ENCODE measurements around the gene BAZ1A.
"Not testable (repeated sequence)": the region's sequence is repeated elsewhere in the genome, so short reads cannot be mapped to it uniquely, and the experiment has no call there.

Gene BAZ1A

DNA sequence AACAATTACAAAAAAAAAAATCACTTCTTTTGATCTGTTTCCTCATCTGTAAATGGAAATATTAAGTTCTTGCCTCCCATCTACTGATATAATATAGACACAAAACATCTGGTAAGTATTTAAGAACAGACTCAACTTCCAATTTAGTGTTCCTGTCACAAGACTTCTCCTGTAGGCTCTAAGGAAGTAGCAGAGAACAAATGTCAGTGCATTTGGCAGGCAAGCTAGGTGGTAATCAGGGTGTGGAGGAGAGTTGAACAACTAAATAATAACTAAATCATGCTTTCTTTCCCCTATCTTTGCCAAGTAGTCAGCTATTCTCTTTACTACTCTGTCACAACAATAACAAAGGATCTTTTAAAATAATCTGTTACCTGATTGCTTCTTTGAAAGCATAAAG is 22.1 kb downstream of the BAZ1A start:
- no peak for DNase-seq (ENCODE audit: low read depth in 2 of 2)

DNA sequence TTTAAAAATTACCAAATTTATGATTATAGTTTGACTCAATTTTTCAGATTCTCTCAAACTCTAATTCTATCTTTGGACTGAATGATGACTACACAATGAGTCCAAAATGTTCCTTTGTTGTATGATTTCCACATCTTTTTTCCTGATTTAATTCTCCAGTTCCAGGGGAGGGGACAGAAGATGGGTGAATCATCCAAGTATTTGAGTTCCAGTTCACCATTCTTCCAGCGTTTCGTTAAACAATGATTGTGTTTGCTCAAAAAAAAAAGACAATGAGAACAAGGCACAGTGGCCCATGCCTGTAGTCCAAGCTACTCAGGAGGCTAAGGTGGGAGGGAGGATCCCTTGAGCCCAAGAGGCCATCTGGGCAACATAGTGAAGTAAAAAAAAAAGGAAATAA is 23.8 kb downstream of the BAZ1A start:
- no peak for DNase-seq (ENCODE audit: low read depth in 2 of 2)

DNA sequence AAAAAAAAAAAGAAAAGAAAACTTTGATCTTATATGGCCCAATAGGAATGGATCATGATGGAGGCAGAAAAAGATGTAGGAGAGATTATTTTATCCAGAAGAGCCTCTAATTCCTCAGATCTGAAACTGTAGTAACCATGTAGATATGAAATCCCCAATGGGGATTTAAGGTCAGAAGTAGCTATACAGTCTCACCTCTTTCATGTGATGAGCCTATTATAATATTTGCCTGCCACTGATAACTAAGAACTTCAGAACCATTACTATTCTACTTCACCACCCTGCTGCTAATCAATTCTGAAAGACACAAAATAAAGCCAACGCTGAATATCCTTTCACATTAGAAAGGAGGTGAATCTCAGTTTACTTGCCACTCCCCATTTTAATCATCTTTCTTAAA is 29.3 kb downstream of the BAZ1A start:
- DNase-seq (ENCODE audit: low read depth in 2 of 2), result no peak

DNA sequence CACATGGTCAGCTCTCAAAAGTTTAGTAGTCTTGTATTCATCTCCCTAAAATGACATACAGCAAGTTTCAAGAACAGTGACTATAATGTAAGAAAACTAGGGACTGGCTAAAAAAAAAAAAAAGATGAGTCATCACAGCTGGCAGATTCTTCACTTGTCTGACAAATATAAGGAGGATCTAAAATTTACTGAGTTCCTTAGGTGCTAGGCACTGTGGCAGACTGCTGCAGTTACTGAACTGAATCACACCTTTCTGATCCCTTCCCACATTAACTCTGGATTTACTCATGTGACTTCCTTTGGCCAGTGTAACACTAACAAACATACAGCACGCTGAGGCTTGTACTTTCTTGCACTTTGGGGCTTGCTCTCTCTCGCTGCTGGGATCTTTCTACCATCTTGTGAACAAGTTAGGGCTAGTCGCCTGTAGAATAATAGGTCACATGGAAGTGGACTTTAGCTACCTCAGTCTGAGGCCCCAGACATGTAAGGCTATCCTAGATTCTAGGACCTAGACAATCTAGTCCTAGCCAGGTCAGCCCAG is 32.1 kb downstream of the BAZ1A start:
- no peak for DNase-seq (ENCODE audit: low read depth in 2 of 2)

DNA sequence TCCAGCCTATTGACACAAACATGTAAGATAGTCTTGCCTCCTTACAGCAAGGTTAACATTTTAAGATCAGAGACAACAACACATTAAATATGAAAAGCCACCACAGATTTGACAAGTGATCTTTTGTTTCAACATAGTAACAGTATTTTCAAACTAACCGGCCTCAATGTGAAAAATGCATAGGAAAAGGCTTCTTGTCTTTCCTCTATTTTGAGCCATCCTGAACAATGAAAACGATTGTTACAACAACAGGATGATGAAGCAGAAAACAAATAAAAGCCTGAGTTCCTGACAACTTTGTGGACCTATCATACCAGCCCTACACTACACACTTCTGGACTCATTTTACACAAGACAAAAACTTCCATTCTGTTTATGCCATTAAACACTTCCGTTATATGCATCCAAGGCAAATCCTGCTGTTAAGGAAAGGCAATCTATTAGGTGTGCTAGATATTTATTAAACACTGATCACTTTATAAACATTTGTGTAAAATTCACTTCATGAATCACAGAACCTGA is 37.3 kb downstream of the BAZ1A start:
- no peak for DNase-seq (ENCODE audit: low read depth in 2 of 2)

DNA sequence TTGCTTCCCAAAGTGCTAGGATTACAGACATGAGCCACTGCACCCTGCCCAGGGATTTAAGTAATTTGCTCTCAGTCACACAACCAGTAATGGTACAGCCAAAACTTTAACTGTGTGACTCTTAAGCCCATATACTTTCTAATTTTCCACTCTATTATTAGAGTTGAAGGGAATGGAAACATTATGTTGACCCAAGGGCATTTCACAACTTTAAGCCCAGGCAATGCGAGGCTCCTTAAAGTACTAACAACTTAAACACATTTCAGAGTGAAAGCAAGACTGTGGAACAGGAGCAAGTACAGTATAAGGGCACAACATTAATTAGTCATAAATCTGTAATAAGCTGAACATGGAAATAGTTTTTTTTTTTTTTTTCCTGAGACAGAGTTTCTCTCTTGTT is 39.8 kb downstream of the BAZ1A start:
- no peak for DNase-seq (ENCODE audit: low read depth in 2 of 2)

DNA sequence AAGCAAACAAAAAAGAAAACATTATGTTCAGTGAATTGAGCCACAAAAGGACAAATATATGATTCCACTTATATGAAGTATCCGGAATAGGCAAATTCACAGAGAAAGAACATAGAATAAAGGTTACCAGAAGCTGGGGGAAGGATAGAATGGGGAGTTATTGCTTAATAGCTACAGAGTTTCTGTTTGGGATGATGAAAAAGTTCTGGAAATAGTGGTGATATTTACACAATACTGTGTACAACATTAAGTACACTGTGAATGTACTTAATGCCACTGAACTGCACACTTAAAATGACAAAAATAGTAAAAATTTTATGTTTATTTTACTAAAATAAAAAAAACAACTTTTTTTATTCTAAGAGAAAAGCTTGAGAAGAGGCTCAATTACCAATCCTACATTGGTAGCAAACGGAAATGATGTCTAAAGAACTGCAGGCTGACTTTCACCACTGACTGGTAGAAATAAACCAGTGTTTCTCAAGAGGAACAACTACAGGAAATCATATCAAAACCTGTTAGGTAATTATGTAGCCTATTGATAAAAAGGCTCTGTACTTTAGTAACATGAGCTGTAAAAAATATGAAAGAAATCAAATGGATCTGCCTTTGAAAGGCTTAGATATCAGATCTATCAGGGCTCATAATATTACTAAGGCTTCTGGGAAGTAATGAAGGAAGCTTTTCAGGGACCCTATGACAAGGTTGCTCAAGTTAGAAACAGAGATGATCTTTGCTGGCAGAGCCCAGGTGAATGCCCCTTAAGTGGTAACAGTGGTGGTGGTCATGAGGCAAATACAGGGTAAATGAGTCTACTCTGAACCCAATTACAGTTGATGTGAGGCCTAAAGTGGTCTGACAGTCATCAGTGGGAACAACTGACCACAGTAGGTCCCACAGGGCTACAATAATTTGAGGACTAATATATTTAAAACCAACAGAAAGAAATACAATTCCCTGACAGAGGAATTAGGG is 41.3 kb downstream of the BAZ1A start:
- no peak for DNase-seq (ENCODE audit: low read depth in 2 of 2)

DNA sequence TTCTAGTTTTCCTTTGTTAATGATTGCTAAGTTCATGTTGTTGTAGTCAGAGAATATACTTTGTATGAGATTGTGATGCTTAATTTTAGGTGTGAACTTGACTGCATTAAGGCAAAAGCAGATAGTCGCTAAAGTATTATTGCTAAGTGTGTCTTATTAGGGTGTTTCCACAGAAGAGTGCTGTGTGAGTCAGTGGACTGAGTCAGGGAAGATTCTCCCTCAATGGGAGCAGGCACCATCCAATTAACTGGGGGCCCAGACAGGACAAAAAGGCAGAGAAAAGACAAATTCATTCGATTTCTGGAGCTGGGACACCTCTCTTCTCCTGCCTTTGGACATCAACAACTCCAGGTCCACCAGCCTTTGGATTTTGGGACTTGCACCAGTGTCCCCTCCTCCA is 48.5 kb downstream of the BAZ1A start:
- DNase-seq (ENCODE audit: low read depth in 2 of 2), result no peak

DNA sequence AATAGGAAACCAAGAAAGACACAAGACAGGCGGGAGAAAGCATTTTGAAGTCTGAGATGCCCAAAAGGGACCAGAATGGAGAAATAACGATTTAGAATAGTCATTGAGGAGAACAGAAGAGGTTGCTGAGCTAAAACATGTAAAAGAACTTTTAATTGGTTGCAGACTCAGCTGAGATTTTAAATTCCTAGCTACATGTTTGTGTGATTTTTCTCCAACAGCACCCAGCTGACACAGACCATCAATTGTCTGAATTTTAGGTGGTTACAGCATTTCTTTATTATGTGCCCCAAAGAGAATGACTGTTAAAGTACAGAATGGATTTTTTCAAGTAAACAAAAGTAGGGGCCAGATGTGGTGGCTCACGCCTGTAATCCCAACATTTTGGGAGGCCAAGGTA is 50.3 kb downstream of the BAZ1A start:
- no peak for DNase-seq (ENCODE audit: low read depth in 2 of 2)

DNA sequence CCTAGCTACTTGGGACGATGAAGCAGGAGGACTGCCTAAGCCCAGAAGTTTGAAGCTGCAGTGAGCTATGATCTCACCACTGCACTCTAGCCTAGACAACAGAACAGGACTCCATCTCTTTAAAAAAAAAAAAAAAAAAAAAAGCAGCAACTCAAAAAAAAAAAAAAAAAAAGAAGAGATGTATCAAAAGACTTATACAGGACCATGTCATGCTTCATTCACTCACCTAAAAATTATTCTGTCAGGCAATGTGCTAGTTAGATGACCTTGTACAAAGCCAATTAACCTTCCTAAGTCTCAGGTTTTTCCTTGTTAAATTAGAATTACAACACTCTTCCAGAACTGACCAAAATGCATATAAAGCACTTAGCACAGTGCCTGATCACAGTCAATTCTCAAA is 50.9 kb downstream of the BAZ1A start:
- no peak for DNase-seq (ENCODE audit: low read depth in 2 of 2)

DNA sequence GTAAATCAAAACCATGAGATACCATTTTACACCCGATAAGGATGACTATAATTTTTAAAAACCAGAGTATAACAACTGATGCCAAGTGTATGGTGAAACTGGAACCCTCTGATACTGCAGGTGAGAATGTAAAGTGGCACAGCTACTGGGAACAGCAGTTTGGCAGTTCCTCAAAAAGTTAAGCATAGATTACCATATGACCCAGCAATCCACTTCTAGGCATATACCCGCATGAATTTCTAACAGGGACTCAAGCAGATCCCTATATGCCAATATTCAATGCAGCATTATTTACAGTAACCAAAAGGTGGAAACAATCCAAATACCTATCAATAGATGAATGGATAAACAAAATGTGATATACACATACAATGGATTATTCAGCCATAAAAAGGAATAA is 57.4 kb downstream of the BAZ1A start:
- DNase-seq (ENCODE audit: low read depth in 2 of 2), result no peak

DNA sequence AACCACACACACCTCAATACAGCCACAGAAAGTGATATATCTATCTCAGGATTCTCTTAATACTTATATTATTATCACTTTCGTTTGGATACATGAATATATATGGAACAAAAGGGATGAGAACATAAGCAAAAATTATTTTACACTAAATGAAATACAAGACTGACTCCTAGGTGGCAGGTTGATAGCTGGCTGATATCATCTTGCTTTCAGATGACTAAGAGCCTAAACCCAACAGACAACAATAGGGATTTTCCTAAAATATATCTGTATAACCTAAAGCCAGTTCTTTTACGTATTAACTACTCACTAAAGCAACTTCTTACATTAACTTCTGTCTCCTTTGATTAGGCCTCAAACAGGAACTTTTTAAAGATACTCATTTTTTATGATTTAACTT is 65.1 kb downstream of the BAZ1A start:
- no peak for DNase-seq (ENCODE audit: low read depth in 2 of 2)

DNA sequence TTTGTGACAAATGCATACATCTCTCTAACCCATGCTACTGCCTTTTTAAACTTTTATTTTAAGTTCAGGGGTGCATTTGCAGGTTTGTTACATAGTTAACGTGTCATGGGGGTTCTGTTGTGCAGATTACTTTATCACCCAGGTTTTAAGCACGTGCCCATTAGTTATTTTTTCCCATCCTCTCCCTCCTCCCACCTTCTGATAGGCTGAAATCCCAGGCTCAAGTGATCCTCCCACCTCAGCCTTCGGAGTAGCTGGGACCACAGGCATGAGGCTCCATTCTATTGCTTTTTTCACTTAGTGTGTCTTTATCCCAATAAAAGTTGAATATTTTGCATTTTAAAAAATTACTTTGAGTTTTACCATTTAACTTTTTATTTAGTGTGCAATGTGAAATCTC is 68.9 kb downstream of the BAZ1A start:
- no peak for DNase-seq (ENCODE audit: low read depth in 2 of 2)

DNA sequence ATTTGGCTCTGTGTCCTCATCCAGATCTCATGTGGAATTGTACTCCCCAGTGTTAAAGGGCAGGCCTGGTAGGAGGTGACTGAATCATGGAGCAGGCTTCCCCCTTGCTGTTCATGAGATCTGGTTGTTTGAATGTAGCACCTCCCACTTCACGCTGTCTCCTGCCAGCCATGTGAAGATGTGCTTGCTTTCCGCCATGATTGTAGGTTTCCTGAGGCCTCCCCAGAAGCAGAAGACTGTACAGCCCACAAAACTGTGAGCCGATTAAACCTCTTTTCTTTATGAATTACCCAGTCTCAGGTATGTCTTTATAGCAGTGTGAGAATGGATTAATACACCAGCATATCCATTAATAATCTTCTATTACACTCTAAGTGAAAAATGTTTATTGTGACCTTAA is 70.2 kb downstream of the BAZ1A start:
- DNase-seq (ENCODE audit: low read depth in 2 of 2), result no peak

DNA sequence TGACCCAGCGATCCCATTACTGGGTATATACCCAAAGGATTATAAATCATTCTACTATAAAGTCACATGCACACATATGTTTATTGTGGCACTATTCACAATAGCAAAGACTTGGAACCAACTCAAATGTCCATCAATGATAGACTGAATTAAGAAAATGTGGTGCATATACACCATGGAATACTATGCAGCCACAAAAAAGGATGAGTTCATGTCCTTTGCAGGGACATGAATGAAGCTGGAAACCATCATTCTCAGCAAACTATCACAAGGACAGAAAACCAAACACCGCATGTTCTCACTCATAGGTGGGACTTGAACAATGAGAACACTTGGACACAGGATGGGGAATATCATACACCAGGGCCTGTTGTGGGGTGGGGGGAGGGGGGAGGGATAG is 76.3 kb downstream of the BAZ1A start:
- DNase-seq (ENCODE audit: low read depth in 2 of 2), result not testable (repeated sequence)

DNA sequence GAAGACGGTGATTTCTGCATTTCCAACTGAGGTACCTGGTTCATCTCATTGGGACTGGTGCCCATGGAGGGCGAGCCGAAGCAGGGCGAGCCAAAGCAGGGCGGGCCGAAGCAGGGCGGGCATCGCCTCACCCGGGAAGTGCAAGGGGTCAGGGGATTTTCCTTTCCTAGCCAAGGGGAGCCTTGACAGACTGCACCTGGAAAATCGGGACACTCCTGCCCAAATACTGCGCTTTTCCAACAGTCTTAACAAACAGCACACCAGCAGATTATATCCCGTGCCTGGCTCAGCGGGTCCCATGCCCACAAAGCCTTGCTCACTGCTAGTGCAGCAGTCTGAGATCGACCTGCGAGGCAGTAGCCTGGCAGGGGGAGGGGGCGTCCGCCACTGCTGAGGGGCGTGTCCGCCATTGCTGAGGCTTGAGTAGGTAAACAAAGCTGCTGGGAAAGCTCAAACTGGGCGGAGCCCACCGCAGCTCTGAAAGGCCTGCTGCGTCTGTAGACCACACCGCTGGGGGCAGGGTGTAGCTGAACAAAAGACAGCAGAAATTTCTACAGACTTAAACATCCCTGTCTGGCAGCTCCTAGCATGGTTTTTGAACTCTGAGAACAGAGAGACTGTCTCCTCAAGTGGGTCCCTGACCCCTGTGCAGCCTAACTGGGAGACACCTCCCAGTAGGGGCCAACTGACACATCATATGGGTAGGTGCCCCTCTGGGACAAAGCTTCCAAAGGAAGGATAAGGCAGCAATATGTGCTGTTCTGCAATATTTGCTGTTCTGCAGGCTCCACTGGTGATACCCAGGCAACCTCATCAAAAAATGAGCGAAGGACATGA is 77.2 kb downstream of the BAZ1A start:
- DNase-seq (ENCODE audit: low read depth in 2 of 2), result no peak

DNA sequence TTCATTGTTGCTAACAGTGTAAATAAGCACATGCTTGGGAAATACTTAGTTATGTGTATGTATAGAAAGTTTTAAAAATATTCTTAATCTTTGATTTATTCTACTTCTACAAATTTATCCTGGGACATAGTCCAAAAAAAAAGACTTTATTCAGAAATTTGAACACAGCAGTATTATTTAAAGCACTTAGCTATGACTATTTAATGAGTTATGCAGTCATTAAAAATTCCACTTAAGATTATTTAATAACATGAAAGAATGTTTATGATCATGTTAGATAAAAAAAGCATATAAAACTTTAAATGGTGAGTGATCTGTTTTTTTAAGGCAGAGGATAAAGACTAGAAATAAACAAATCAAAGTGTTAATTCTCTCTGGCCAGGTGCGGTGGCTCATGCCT is 78.3 kb downstream of the BAZ1A start:
- no peak for DNase-seq (ENCODE audit: low read depth in 2 of 2)

DNA sequence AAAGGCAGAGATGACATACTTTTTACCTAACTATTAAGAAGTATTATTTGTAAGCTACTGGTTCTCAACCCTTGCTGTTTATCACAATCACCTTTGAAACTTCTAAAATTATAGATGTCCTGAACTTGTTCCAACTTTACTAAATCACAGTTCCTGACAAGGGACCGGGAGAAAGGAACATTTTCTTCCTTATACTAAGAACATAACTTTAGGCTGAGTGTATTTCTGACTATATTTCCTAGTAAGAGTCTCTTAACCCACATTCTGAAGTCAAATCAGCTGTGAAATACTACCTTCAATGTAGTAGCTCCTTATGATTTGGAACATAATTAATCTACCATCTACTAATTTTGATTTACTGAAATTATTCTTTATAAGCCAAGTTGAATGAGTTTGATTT is 80.2 kb downstream of the BAZ1A start:
- DNase-seq (ENCODE audit: low read depth in 2 of 2), result no peak

DNA sequence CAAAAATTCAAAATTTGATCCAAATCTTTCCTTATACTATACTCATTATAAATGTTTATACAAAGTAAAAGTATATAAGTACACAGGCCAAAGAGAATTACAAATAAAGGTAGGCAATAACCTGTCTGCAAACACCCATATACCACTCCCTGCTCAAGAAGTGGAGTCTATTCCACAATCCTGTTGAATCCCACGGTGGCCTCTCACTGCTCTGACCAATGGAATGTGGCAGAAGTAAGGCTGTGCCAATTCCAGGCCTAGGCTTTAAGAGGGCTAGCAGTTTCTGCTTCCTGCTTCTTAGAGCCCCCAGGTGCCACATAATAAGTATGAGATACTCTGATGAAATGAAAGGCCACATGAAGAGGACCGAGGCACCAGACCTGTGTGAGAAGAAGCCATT is 80.9 kb downstream of the BAZ1A start:
- no peak for DNase-seq (ENCODE audit: low read depth in 2 of 2)

DNA sequence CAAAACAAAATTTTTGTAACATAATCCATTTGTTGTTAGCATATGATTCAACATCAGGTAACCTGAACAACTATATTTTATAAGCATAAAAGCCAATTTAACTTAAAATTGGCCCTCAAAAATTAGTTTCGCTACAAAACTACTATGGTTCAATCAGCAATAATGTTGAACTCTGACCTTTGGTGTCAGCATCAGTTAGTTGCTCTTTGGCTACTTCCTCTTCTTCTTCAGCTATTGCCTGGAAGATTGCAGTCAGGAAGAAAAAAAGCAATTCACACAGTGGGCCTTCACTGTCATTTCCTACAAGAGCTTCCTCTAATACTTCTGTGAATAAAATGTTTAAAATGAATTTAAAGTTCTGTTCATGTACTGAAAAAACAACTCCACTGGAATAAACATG is 82.6 kb downstream of the BAZ1A start:
- no peak for DNase-seq (ENCODE audit: low read depth in 2 of 2)

DNA sequence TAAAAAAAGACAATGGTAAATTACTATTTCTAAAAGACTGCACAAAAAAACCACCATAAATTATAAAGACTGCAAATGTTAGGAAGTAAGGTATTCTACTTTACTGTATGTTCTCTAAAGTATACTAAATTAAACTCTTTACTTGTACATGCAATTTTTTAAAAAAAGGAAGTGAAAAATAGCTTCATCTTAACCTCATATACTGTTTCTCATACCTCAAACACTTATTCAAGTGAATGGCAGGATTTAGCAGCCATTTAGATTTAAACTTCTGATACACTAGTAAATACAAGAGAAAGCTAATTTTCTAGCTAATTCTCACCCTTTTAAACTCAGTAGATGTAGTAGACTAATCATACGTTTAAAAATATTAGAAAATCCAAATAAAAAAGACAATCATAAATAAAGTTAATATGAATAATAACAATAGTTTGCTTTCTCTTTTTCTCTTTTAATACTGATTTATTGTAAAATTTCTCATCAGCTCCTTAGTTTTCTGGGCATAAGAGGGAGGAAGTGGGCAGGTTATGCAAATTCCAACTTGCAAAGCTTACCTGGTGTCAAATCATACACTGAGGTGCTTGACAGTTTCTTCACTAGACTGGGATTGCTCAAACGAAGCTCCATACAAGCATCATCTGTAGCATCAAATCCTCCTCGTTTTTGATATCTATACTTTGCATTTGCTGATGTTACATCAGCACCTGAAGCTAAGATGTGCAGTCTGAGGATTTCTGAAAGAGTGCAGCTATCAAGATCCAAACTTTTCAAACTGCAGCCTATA is 89.7 kb downstream of the BAZ1A start:
- DNase-seq (ENCODE audit: low read depth in 2 of 2), result no peak

DNA sequence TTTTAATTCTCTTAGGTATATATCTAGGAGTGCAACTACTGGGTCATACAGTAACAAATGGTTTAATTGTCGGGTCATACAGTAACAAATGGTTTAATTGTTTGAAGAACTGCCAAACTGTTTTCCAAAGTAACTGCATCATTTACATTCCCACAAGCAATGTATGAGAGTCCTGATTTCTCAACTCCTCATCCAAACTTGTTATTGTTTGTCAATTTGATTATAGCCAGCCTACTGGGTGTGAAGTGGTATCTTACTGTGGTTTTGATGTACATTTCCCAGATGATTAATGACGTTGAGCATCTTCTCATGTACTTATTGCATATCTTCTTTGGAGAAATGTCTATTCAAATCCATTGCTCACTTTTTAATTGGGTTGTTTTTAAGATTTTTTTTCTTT is 93.1 kb downstream of the BAZ1A start:
- no peak for DNase-seq (ENCODE audit: low read depth in 2 of 2)

Measured in stimulated activated CD8-positive, alpha-beta memory T cell treated with anti-CD3 and anti-CD28 coated beads, Interleukin-7, amount 100 ng/mL, for 1 hour (primary cell).